DMS 273 treated with DMSO at 0.1 percent for 48 hours (cell line): ENCODE measurements around the gene NPY4R2.
"Not testable (repeated sequence)": the region's sequence is repeated elsewhere in the genome, so short reads cannot be mapped to it uniquely, and the experiment has no call there.

Experiments used
- DNase-seq: peaks from one replicate; lab custom pipeline; 2025; lab: John Stamatoyannopoulos, UW

Gene NPY4R2

GRCh38 chr10:47933462-47933861 lies 15.0 kb downstream of the NPY4R2 start:
- not testable (repeated sequence) for DNase-seq

- DNase-seq, result not testable (repeated sequence)
These were observed 18.3 kb downstream of the NPY4R2 start for GRCh38 chr10:47936772-47937228.

- not testable (repeated sequence) for DNase-seq
These were observed 19.2 kb downstream of the NPY4R2 start for GRCh38 chr10:47937634-47938033.

GRCh38 chr10:47940821-47941220 lies 22.4 kb downstream of the NPY4R2 start:
- not testable (repeated sequence) for DNase-seq

- not testable (repeated sequence) for DNase-seq
These were observed 22.9 kb downstream of the NPY4R2 start for GRCh38 chr10:47941379-47941778.

- not testable (repeated sequence) for DNase-seq
These were observed 24.0 kb downstream of the NPY4R2 start for GRCh38 chr10:47942351-47943019.

- not testable (repeated sequence) for DNase-seq
These were observed 24.9 kb downstream of the NPY4R2 start for GRCh38 chr10:47943328-47943727.

GRCh38 chr10:47947424-47947823 lies 29.0 kb downstream of the NPY4R2 start:
- DNase-seq, result not testable (repeated sequence)

GRCh38 chr10:47957158-47957557 lies 38.7 kb downstream of the NPY4R2 start:
- DNase-seq, result not testable (repeated sequence)

- not testable (repeated sequence) for DNase-seq
These were observed 41.2 kb downstream of the NPY4R2 start for GRCh38 chr10:47959677-47960076.

GRCh38 chr10:47960699-47961098 lies 42.2 kb downstream of the NPY4R2 start:
- DNase-seq, result not testable (repeated sequence)

GRCh38 chr10:47962785-47963184 lies 44.3 kb downstream of the NPY4R2 start:
- DNase-seq, result not testable (repeated sequence)

- not testable (repeated sequence) for DNase-seq
These were observed 46.0 kb downstream of the NPY4R2 start for GRCh38 chr10:47964280-47965063.

GRCh38 chr10:47968988-47969387 lies 50.5 kb downstream of the NPY4R2 start:
- not testable (repeated sequence) for DNase-seq

GRCh38 chr10:47970047-47970446 lies 51.6 kb downstream of the NPY4R2 start:
- DNase-seq, result not testable (repeated sequence)

GRCh38 chr10:47971598-47971997 lies 53.1 kb downstream of the NPY4R2 start:
- not testable (repeated sequence) for DNase-seq

GRCh38 chr10:47972077-47972476 lies 53.6 kb downstream of the NPY4R2 start:
- DNase-seq, result not testable (repeated sequence)
